CD4-positive, alpha-beta T cell treated with Interleukin-6 at 100 ng/mL for 8 hours (primary cell): ENCODE measurements around the gene NR1I3.
"Not testable (repeated sequence)": the region's sequence is repeated elsewhere in the genome, so short reads cannot be mapped to it uniquely, and the experiment has no call there.

Experiments used
- DNase-seq: peaks from one replicate; pipeline ENCODE4 v3.0.0-alpha.2; 2020; ENCODE audit warnings: mixed read lengths, low spot score

NR1I3 gene

GRCh38 chr1:161250100-161250499 lies 12.1 kb upstream of the NR1I3 start:
- not testable (repeated sequence) for DNase-seq

GRCh38 chr1:161244888-161245287 lies 6.9 kb upstream of the NR1I3 start:
- no peak for DNase-seq

- no peak for DNase-seq
Observed at GRCh38 chr1:161242313-161242712, 4.3 kb upstream of the NR1I3 start.

GRCh38 chr1:161241682-161242081 lies 3.7 kb upstream of the NR1I3 start:
- no peak for DNase-seq

- DNase-seq: no peak
Observed at GRCh38 chr1:161235957-161236775, 1.8 kb downstream of the NR1I3 start.

- no peak for DNase-seq
Observed at GRCh38 chr1:161233102-161233501, 4.9 kb downstream of the NR1I3 start.

- no peak for DNase-seq
Observed at GRCh38 chr1:161230762-161231161, 7.2 kb downstream of the NR1I3 start.

GRCh38 chr1:161229896-161230295 lies 8.1 kb downstream of the NR1I3 start:
- no peak for DNase-seq

GRCh38 chr1:161228032-161228431 lies 10.0 kb downstream of the NR1I3 start:
- no peak for DNase-seq

- peak; percentile 85 for DNase-seq
Observed at GRCh38 chr1:161227196-161227871, 10.7 kb downstream of the NR1I3 start.

- no peak for DNase-seq
Observed at GRCh38 chr1:161226759-161227158, 11.2 kb downstream of the NR1I3 start.

GRCh38 chr1:161226320-161226711 lies 11.7 kb downstream of the NR1I3 start:
- no peak for DNase-seq

GRCh38 chr1:161225534-161226319 lies 12.3 kb downstream of the NR1I3 start, which contains the start of gene TOMM40L:
Gene TOMM40L (plus strand): TSS chr1:161226060. CDS start chr1:161226490, 430 bp downstream.
- peak; percentile 97 for DNase-seq

GRCh38 chr1:161225178-161225533 lies 12.8 kb downstream of the NR1I3 start:
- no peak for DNase-seq

GRCh38 chr1:161224695-161225087 lies 13.3 kb downstream of the NR1I3 start:
- DNase-seq: not testable (repeated sequence)

GRCh38 chr1:161223805-161224694 lies 14.0 kb downstream of the NR1I3 start:
- DNase-seq: no peak

GRCh38 chr1:161222175-161223019 lies 15.6 kb downstream of the NR1I3 start:
- no peak for DNase-seq

GRCh38 chr1:161220002-161220401 lies 18.0 kb downstream of the NR1I3 start:
- no peak for DNase-seq

GRCh38 chr1:161219078-161219892 lies 18.7 kb downstream of the NR1I3 start:
- no peak for DNase-seq
